GM19455 (cell line): ENCODE results near the gene MYO16.

Experiments used
- ATAC-seq: cut with Tn5 transposase; IDR thresholded peaks from one replicate; pipeline ENCODE4 v1.9.1; 2021; ENCODE audit not compliant: unreplicated experiment

MYO16 gene

DNA sequence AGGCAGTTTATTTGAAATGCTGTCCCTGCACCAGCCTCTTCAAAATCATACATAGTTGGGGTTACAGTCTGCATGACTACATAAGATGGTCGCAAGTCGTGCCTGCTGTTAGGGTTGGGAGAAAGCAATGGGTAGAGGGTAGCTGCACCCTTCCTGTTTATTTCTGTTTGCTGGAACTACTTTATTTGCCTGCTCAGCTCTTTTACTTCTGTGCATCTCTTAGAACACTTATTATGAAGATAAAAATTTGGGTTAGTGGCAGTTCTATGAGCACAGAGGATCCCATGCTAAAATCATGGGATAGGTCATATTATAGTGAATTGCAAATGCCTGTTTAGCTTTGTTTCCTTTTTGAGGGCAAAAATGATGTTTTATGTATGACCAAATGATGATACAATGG, 160.1 kb downstream of the MYO16 start:
- ATAC-seq = no peak

DNA sequence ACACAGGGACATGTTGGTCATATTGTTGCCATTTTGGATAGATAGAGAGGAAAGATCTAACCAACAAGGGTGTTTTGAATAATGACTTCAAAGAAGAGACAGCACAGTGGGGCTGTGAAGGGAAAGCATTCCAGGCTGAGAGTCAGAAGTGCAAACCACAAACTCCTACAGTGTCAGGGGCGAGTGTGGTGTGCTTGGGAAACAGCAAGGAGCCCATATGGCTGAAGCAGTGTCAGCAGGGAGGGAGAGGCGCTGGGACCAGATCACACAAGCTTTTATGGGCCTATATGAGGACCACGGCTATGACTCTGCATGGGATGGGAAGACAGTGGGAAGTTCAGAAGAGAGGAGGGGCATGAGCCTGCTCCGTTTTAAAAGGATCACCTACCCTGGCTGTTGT, 166.4 kb downstream of the MYO16 start:
- ATAC-seq = no peak

DNA sequence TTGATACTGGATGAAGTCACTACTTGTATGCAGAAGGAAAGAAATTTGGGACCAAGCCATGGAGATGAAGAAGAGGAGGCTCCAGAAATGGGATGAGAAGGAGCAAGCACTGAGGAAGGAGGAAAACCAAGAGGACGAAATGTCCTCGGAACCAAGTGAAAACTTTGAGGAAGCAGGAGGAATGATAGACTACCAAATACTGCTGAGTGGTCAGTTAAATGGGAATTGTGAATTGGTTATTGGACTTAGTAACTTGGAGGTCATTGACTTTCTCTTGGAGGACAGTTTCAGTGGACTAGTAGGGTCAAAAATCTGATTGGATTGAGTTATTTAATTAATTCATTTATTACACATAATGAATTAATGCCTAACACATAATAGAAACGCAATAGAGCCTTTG, 167.9 kb downstream of the MYO16 start:
- no peak for ATAC-seq

DNA sequence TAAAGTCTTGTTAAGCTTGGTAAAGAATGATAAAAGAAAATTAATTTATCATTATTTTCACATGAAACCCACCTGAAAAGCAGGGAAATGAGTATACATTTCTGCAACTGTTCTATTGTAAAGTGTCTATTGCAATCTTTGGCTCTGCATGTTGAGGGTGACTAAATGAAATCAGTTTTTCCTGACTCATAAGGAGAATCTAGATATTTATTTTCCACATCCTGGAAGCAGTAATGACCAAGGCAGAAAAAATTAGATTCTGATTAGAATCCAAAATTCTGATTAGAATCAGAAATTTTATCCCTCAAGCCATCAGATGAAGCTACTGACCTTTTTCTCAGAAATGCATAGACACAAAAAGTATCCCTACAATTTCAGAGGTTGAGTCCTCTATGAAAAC, 178.4 kb downstream of the MYO16 start:
- ATAC-seq = no peak

DNA sequence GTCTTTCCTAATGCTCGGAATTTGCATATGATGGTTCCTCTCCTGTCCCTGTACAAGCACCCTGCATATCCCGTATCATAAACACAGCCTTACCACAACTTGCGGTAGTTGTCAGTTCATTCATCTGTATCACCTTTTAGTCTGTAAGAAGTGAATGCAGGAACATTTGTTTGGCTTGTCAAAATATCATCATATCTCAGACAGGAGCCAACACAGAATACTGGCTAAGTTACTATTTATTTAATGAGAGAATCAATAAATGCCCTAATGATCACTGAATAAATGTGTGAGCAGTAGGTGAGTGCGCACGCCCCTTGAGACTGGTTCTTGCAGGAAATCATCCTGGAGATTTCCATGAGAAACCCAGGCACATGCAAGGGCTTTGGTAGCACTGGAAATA, 182.8 kb downstream of the MYO16 start:
- no peak for ATAC-seq

DNA sequence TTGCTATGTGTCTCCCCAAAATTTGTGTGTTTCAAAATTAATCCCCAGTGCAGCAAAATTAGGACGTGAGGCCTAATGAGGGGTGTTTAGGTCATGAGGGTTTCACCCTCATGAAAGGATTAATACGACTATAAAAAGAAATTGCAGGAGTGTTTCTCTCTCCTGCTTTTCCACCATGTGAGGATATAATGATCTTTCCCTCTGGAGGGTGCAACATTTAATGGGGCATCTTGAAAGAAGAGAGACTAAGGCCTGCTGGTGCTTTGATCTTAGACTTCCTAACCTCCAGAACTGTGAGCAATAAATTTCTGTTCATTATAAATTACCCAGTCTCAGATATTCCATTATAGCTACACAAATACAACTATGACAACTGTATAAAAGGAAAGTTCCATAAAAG, 183.2 kb downstream of the MYO16 start:
- no peak for ATAC-seq

DNA sequence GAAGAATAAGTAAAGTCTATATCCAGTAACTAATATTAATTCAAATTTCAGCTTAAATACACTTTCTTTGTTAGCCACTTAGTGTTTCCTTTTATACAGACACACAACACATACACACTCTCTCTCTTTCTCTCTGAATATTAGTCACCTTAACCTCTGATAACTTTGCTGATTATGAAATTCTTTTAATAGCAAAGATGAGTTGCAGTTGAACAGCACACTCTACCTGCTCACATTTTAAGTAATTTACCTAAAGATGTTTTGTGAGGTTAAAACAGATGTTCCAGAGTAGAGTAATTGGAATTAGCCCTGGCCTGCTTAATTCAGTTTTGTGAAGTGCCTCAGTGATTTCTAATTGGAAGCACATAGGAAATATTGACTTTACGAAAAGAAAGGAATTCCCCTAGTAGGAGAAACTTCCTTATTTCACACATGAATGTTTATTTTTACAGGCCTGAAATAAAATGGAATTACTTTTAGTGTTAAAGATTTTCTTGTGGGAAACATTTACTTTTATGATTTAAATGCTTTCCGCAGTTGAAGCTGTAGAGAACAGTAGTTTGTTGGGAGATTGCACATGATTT, 184.3 kb downstream of the MYO16 start:
- ATAC-seq = no peak

DNA sequence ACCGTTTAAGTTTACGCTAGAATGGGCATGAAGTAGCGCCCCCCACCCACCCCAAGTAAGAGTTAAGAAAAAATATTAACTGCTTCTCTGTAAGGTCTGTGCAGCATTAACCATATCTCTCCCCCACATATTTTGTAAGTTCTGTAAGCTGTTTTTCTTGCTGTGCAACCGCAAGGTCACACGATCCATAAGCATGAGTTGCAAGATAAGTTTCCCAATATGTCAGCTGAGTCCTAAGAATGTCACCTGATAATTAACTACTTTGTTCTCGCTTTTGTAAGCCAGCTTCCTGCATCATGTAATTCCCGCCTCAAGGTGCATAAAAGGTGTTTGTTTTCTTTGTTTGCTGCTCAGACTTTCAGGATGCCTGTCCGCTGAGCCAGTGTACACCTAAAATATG, 187.0 kb downstream of the MYO16 start:
- no peak for ATAC-seq

DNA sequence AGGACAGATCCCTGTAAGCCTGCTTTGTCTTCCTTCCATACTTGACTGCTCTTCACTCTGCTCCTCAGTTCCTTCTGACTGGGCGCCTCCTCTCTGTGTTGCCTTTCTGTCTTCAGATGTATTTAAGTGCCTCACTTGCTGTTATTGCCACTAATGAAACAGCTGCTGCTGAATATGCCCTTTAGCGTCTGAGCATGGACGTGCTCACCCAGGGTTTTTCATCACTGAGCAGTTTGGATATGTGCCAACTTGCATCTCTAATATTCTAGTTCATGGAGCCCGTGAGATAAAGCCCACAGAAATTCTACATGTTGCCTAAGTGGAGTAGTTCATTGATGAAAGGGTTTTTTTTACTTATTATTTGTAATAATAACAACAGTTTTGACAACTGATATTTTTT, 198.2 kb downstream of the MYO16 start:
- no peak for ATAC-seq

DNA sequence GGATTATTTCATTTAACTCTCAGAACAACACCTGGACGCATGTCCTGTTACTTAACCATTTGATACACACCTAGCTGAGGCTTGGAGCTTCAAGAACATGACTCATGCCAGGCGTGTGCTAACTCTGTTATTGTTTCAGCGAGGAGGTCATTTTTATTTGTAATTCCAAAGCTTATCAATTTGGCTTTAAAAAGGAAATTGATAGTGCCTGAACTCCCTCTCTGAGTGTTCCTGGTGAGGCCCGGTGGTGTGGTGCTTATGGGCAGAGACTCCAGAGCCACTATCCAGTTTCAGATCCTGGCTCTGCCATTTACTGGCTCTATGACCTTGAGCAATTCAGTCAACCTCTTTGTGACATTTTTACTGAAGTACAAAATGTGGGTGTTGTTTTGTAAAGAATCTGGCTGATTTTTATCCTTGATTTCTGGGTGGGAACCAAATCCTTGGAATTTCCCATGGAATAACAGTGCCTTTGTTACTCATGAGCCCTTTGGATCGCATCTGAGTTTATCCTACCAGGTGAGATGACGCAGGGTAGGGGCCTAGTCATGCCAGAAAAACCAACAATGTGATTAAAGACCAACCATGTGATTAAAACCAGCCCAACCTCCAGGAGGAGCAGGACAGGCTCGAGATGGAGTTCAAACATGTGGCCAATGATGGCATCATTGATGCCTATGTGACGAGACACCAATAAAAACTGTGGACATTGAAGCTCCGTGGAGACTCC, 198.8 kb downstream of the MYO16 start:
- ATAC-seq = no peak

DNA sequence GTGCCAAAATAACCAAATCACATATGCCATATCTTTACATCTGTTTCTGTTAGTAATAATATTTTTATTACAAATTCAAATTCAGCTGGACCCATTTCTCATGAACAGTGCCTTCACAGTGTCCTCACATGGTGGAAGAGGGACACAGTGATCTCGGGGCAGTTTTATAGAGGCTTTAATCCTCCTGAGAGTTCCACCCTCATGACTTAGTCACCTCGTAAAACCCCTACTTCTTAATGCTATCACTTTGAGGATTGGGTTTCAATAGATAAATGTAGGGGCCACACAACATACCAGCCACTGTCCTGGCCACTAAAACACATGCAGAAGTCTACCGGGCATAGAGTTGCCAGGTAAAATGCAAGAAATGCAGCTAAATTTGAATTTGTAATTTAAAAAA, 201.5 kb downstream of the MYO16 start:
- no peak for ATAC-seq

DNA sequence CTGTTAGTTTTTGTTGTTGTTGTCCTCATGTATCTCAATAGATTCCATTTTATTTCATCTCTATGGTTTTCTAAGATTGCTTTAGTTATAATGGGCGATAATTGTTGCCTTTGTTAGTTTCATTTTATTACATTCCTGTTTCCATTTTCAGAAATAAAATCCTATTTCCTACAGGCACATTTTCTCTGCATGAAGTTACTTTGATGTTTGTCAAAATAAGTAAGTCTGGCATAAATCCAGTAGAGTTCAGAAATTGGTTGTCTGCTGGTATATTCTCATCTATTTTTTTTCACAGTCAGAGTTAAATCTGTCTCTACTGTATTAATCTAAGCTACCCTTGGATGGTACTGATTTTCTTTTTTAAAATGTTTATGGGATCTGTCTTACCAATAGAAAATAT, 204.1 kb downstream of the MYO16 start:
- no peak for ATAC-seq

DNA sequence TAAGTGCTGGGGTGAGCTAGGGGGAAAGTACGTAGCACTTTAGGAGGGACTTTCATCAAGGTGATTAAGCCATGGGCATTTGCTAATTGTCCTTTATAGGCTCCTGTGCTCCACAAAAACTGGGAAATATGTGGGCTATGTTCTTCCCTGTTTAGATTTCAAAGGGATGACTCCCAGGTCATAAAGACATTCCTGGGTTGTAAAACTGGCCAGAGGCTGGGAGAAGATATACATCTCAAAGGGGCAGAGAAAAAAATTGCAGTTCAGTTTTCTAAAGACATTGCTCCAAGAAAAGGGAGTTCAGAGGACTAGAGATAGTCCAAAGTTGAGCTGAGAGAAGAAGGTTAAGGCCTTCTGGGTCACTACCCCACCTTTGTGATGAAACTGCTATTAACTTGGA, 204.8 kb downstream of the MYO16 start:
- ATAC-seq = no peak

DNA sequence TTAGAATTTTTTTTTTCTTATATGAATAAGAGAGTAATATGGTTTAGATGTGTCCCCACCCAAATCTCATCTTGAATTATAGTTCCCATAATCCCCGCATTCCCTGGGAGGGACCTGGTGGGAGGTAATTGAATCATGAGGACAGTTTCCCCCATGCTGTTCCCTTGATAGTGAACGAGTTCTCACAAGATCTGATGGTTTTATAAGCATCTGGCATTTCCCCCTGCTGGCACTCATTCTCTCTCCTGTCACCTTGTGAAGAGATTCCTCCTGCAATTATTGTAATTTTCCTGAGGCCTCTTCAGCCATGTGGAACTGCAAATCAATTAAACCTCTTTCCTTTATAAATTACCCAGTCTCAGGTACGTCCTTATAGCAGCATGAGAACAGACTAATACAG, 205.7 kb downstream of the MYO16 start:
- ATAC-seq = no peak

DNA sequence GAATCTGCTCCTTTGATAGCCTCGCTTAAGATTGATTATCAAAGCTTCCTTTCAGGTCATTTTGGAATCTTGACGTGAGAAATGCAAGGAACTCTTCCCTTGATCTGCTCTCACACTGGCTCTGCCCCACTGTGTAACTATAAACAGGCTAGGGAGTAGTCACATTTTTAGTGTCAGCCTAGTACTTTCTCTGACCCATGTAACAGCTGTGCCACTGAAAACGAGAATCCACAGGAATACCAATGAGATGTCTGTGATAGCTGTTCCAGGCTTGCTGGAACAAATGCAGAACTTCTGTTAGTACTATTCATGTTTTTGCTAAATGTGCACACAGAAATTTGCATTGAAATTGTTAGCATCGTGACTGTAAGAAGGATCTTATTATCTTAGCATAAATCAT, 221.3 kb downstream of the MYO16 start:
- ATAC-seq = no peak

DNA sequence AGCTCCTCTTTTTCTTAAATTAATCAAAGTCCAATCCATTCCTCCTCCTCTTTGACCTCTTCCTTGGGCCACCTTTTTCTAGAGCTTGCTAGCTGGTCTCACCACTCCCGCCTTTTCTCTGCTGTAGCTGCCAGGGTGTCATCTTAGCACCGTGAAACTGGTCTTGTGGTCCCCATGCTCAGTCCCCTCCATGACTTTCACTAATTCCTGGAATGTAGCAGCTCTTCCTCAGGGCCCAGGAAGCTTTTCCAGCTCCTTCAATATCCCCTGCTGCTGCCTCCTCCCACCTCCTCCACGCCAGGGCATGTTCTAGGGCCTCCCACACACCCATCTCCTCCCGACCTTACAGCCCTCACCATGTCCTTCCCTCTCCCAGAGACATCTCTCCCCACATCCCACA, 222.2 kb downstream of the MYO16 start:
- no peak for ATAC-seq

DNA sequence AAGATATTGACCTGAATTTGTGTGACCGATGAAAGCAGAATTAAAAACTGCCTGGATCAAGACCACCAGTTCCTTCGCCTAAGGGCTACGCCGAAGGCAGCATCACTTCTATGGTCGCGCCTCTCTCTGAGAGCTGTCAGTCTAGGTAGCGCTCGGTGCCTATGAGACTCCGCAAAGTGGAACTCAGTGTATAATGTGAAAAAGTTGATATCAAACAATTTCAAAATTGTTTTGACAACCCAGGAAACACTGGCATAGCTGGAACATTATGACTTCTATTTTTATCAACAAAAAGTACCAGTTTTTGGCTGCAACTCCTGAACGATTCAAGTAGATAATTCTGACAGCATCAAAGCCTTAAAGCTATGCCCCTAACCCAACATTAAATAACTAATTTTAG, 223.6 kb downstream of the MYO16 start:
- ATAC-seq = no peak

DNA sequence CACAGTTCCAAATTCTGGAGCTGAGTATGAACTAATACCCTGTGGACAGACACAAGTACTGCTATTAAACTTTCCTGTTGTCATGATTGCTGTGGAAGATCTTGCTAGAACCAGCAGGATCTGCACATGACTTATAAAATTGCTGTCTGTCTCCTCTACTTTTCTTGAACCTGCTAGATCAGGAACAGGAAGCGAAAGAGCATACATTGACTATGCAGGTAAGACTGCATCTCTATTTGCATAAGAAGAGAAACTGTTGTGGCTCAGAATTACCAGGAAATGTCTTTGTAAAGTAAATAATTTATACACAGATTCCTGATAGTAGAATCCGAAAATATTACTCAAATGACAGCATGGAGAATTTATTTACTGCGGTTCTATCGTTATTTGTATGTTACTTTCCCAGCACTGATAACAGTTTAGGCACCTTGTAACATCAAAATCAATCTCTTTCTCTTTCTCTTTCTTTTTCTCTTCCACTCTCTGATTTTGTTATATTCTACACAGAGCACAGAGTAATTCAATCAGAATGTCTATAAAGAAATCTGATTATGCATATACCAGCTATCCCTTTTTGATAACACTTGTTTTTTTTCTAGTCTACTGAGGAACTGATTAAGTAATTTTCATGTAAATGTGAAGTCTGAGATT, 226.5 kb downstream of the MYO16 start:
- peak; percentile 89 for ATAC-seq

DNA sequence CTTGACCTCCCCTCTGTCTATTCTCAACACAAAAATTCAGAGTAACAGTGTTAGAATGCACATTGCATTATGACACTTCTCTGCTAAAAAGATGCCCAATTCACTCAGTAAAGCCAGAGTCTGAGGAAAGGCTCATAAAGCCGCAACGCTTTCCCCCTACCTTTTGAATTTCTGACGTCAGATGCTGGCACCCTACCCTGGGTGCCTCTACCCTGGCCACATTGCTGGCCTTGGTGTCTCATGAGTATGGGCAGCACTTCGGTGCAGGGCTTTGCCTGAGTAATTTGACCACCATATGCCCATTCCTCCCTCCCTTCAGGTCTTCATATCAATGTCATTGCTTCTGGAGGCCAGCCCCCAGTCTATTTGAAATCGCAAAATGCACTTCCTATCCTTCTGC, 229.3 kb downstream of the MYO16 start:
- no peak for ATAC-seq

DNA sequence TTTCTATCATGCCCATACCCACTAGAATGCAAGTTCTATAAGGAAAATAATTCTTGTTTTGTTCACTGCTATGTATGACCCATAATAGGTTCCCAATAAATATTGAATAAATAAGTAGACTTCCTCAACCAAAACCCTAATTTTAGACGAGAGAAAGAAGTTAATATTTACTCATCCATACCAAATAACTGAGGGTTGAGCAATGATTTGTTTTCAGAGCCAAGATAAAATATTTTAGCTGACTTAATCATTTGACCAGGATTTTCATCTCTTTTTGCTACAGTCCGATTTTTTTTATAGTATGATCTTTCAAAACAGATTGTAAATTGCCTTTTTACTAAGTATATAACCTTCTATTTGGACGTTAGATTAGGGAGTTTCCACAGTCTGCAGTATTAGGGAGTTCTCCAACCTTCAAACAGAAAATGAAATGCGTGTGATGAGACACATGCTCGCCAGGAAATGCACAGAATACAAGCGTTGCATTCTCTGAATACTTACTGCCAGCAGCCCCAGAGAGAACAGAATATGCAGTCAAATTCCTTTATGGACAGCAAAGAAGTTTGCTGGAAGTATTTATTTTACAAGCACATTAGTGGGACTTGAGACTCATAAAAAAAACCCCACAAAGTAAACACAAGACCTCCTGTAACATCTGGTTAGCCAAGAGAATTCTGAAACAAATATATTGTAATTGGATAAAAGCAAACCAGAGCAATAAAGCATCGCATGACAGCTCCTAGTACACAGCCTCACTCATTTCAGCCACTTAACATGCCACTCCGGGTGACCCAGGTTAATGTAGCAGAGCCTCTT, 230.0 kb downstream of the MYO16 start:
- no peak for ATAC-seq

DNA sequence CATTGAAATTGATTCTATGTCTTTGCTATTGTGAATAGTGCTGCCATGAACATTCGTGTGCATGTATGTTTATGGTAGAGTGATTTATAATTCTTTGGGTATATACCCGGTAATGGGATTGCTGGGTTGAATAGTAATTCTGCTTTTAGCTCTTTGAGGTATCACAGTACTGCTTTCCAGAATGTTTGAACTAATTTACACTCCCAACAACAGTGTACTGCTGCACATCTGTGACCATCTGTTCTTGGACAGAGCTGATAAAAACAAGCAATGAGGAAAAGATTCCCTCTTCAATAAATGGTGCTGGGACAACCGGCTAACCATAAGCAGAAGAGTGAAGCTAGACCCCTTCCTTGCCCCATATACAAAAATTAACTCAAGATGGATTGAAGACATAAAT, 231.0 kb downstream of the MYO16 start:
- ATAC-seq = no peak

DNA sequence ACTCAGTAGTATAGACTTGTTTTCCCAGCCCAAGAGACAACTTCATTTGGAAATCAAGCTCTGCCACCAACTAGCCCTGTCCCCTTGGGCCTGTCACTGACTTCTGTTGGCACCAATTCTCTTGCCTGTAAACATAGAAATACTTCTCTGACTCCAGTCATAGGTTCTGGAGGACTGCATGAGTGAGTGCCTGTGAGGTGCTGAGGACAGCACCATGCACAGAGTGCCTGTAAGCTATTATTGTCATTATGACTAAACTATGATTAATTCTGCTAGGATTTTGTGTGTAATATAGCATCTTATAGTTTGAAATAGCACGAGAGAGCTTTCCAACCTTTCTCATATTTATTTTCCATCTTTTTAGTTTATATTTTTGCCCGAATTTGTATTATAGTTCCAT, 247.9 kb downstream of the MYO16 start:
- no peak for ATAC-seq
